Measurements from ENCODE around the gene BORA.
"Not testable (repeated sequence)": the region's sequence is repeated elsewhere in the genome, so short reads cannot be mapped to it uniquely, and the experiment has no call there.

The BORA gene

GRCh38 chr13:72763411-72763810 lies 35.7 kb downstream of the BORA start:
- no peak for DNase-seq (ENCODE audit: low spot score)

DNA sequence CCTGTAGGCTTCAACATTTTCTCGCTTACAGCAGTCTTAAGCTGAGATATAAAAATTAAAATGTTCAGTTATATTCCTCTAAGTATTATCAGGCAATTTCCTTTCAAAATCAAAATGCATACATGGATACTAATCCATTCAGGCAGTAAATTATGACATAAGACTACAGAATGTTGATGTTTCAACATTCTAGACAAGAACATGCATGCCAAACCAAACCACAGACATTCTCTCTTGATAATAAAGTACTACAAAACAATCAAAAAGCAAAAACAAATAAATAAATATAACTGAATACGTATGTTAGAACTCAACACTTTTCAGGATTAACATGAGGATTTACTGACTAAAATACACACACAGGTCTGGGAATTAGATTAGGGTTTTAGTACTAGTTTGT lies 46.3 kb downstream of the BORA start:
- DNase-seq (ENCODE audit: low spot score): no peak

GRCh38 chr13:72781451-72782439 lies 54.0 kb downstream of the BORA start, which contains the start of the genes DIS3 and PIBF1:
Gene DIS3 (minus strand): TSS chr13:72781900. CDS start chr13:72781832, 68 bp downstream.
Gene PIBF1 (plus strand): TSS chr13:72782133. CDS start chr13:72783470, 1,337 bp downstream.
- DNase-seq (ENCODE audit: low spot score): peak; percentile 97

DNA sequence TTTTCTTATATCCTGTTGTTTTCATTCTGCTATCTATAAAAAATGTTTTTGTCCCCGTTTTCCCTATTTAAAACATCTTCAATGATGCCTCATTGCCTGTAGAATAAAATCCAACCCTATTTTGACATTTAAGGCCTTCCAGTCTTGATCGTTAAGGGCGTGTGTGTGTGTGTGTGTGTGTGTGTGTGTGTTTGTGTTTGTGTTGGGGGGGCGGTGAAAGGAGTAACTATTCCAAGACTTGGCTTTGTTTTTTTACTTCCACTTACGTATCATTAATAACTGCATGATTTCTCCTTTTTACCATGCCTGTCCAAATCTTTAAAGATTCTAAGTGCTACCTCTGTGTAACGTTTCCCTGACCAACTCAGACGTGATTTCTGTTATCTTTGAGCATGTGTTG lies 55.0 kb downstream of the BORA start:
- no peak for DNase-seq (ENCODE audit: low spot score)

- not testable (repeated sequence) for DNase-seq (ENCODE audit: low spot score)
Observed at GRCh38 chr13:72784679-72785078, 57.0 kb downstream of the BORA start.

- no peak for DNase-seq (ENCODE audit: low spot score)
Observed at GRCh38 chr13:72788831-72789230, 61.1 kb downstream of the BORA start.

GRCh38 chr13:72792640-72793039 lies 64.9 kb downstream of the BORA start:
- DNase-seq (ENCODE audit: low spot score): no peak

- DNase-seq (ENCODE audit: low spot score): no peak
Observed at GRCh38 chr13:72798817-72799216, 71.1 kb downstream of the BORA start.

DNA sequence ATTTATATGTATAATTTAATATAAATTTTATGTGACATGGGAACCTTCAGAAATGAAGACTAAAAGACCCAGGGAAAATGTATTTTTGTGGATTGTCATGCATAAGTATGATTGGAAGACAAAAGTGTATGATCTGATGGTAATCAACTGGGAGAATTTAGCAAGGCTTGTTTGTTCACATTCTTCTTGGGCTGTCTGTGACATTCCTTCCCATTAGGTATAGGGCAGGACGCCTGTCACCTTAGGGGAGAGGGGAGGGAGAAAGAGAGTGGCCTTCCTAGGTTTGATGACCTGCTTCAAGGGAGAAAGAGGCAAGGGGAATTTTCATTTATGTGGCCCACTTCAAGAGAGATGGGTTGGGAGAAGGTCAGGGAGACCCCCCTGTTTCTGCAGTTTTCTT lies 76.6 kb downstream of the BORA start:
- DNase-seq (ENCODE audit: low spot score): no peak

All from ecto neural progenitor cell (in vitro differentiated cells).